NCI-H1092 (cell line): ENCODE measurements around the gene PIGP.
"Not testable (repeated sequence)": the region's sequence is repeated elsewhere in the genome, so short reads cannot be mapped to it uniquely, and the experiment has no call there.

Experiments used
- DNase-seq: peaks from one replicate; lab custom pipeline; 2025; lab: John Stamatoyannopoulos, UW

The PIGP gene

GRCh38 chr21:37044643-37045042 lies 28.2 kb downstream of the PIGP start:
- DNase-seq: no peak

- DNase-seq: no peak
These were observed 29.1 kb downstream of the PIGP start for GRCh38 chr21:37043818-37044217.

GRCh38 chr21:37041706-37042271 lies 31.1 kb downstream of the PIGP start:
- DNase-seq: no peak

DNA sequence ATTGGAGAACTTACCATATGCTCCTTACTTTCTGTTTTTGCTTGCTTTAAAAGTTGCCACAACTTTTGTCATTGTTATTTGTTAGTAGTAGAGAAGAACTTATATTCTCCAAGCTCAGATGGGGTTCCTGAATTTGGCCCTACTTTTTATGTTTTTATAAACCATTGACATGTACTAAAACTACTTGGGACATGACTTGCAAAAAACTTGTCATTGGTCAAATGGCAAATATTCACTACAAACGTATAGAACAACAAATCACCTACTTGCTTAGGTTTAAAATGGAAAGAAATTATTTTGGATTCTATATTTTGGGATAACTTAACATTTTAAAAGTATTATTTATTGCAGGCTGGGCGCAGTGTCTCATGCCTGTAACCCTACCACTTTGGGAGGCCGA lies 32.7 kb downstream of the PIGP start:
- no peak for DNase-seq

- DNase-seq: no peak
These were observed 33.3 kb downstream of the PIGP start for GRCh38 chr21:37039411-37040075.

- no peak for DNase-seq
These were observed 36.7 kb downstream of the PIGP start for GRCh38 chr21:37036177-37036576.

DNA sequence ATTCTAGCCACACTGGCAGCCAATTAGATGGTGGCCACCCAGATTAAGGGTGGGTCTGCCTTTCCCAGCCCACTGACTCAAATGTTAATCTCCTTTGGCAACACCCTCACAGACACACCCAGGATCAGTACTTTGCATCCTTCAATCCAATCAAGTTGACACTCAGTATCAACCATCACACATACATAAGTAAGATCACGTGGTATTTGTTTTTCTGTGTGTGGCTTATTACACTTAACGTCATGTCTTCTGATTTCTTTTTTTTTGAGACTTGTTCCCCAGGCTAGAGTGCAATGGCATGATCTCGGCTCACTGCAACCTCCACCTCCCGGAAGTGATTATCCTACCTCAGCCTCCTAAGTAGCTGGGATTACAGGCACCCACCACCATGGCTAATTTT lies 38.5 kb downstream of the PIGP start:
- not testable (repeated sequence) for DNase-seq

DNA sequence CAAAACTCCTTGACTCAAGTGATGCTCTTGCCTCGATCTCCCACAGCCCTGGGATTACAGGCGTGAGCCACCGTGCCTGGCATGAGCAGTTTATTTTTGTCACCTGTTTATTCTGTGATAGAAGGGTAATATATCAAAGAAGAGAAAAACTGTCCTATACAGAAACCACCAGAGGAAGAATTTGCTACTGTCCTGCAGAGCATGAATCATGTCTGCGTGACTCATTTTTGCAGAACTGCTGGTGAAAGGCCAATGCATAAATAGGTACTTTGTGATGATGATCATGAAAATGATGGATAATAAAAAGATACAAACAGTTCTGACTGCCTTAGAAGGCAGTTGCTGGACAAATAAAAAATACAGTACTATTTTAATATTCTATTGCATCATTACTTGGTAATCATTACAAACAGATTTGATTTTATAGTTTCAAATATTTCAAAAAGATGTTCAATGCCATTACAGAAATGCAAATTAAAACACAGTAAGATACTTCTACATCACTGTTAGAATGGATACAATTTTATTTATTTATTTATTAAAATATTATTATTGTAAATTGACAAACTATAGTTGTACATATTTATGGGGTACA lies 39.9 kb downstream of the PIGP start:
- DNase-seq: no peak

DNA sequence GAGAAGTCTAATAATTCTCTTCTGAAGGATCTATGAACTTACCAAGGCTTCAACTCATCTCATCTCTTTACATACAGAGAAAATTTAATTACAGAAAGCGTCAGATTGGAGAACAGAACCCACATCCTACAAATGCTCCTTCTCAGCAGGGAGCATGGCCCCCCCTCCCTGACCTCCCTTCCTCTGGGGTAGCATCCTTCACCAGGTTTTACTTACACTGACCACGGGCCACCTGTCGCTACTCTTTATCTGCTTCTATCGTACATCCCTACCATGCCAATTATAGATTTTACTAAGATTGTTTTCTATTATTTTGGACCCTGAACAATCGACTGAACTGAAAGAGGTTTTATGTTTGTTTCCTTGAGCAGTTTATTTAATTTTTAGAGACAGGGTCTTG lies 40.6 kb downstream of the PIGP start:
- no peak for DNase-seq

DNA sequence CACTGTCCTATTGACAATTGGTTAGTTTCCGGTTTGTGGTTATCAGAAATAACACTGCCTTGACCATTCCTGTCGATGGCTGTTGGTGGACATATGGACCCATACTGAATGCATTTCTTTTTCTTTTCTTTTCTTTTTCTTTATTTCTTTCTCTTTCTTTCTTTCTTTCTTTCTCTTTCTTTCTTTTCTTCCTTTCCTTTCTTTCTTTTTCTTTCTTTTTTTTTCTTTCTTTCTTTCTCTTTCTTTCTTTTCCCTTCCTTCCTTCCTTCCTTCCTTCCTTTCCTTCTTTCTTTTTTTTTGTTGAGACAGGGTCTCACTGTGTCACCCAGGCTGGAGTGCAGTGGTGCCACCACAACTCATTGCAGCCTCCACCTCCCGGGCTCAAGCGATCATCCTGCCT lies 42.0 kb downstream of the PIGP start:
- no peak for DNase-seq

GRCh38 chr21:37028570-37028969 lies 44.3 kb downstream of the PIGP start:
- no peak for DNase-seq

DNA sequence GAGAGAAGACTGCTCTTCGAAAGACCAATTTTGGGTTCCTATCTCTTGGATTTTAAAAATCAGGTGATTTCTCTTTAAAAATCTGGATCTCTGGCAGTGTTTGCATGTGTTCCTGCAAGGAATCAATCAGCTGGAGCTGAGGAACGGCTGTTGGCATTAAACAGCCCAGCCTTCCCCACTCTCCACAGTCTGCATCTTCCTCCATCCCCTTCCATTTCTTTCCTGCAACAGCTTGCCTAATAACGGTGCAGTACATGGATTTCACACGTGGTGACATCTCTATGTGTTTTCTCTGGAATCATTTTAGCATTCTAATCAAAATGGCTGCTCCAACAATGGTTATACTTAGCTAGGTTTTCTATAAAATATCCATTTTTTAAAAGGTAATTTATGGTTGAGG lies 46.4 kb downstream of the PIGP start:
- DNase-seq: no peak

DNA sequence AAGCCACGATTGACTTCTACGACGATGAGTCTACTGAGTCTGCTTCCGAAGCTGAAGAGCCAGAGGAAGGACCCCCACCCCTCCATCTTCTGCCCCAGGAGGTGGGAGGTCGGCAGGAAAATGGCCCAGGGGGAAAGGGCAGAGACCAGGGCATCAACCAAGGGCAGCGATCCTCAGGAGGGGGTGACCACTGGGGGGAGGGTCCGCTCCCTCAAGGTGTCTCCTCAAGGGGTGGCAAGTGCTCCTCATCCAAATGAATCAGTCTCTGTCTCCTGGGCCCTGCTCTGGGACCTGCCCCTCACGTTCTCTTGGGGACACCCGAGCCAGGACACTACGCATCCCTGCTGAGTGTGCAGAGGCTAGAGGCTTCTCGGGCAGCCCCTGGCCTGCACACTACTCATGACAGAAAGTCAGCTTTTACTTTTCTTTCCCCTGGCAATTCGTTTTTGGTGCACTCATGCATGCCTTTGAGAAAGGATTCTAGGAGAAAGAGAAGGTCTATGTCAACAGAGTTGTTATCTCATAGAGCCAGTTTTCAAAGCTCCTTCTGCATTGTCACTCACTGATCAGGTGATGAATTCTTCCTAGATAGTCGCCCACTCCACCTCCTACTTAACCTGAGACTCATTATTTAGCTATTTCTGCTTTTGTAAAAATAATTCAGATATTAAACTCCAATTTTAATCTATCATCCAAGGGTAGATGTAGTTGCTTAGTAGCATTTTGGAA lies 54.8 kb downstream of the PIGP start:
- no peak for DNase-seq
